ENCODE measurements around the gene OPN1MW2. TPM values are rescaled to one million over a fixed set of nuclear protein-coding genes. Genes with fewer than 3 reads are reported as not detected.
"Not testable (repeated sequence)": the region's sequence is repeated elsewhere in the genome, so short reads cannot be mapped to it uniquely, and the experiment has no call there.

The OPN1MW2 gene
- total RNA-seq, 1 experiment from 2014 or later = not detected

DNA sequence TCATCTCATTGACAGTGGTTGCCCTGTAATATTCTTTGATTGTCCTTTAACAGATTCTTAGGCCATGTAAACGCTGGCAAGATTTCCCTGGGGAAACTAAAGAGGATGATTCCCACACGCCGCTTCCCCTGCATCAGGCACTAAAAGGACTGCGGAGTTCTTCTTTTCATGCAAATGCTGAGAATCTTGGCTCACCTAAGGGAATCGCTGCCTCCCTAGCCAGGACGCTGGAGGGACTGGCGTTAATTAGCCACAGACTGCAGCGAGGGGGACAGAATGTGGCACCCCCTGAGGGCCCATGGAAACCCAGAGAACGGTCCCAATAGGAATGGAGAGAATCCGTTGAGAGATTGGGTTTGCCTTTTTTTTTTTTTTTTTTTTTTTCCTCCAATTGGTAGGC lies 45.2 kb upstream of the OPN1MW2 start:
- H3K27ac Mint-ChIP-seq; H3K27me3 Mint-ChIP-seq (ENCODE audit: low read depth); H3K79me1 ChIP-seq (ENCODE audit: insufficient read depth, low read depth, low read length, poor library complexity, severe bottlenecking); H3K4me2 ChIP-seq (ENCODE audit: insufficient read depth, insufficient read length, low read length); H3K23me2 ChIP-seq (ENCODE audit: insufficient read length, low read depth, low read length, poor library complexity, severe bottlenecking); H3K9ac ChIP-seq (ENCODE audit: extremely low read depth, insufficient read length, low read length); H3T11ph ChIP-seq (ENCODE audit: low read length); H3K9me3 Mint-ChIP-seq; H2BK12ac ChIP-seq (ENCODE audit: insufficient read length, low read depth, low read length); H3K79me2 ChIP-seq (ENCODE audit: insufficient read depth, low read length); H3K4me1 ChIP-seq (ENCODE audit: insufficient read depth, low read length); H2BK5ac ChIP-seq (ENCODE audit: insufficient read length, low read length); H3K36me3 Mint-ChIP-seq (ENCODE audit: insufficient read depth in 1 of 3, low read depth in 3 of 3); H2BK120ac ChIP-seq (ENCODE audit: low read depth, low read length, poor library complexity, severe bottlenecking); H2BK20ac ChIP-seq (ENCODE audit: low read depth, low read length, poor library complexity, severe bottlenecking); H3K4ac ChIP-seq (ENCODE audit: low read depth, low read length); H3K27me3 ChIP-seq (ENCODE audit: insufficient read depth, low read length); H3K14ac ChIP-seq (ENCODE audit: insufficient read depth, low read length); H2AFZ ChIP-seq (ENCODE audit: low read length); H3K23ac ChIP-seq (ENCODE audit: insufficient read length, low read depth, low read length); H4K5ac ChIP-seq (ENCODE audit: insufficient read length, low read depth, low read length); H3K4me1 Mint-ChIP-seq; H3K4me3 Mint-ChIP-seq; DNase-seq; H3K27ac ChIP-seq (ENCODE audit: insufficient read length, low read depth, low read length); H3K18ac ChIP-seq (ENCODE audit: insufficient read length, low read depth, low read length); H4K8ac ChIP-seq (replicated peaks; ENCODE audit: insufficient read length, low read depth, low read length); H4K20me1 ChIP-seq (ENCODE audit: control insufficient read depth, insufficient read depth, insufficient read length); H3K56ac ChIP-seq (ENCODE audit: insufficient read length, low read depth, low read length); H4K91ac ChIP-seq (ENCODE audit: insufficient read length, low read depth, low read length); H3K9me3 ChIP-seq (ENCODE audit: control insufficient read depth, low read depth, low read length); H2AK5ac ChIP-seq (ENCODE audit: insufficient read length, low read length); H2BK15ac ChIP-seq (ENCODE audit: low read depth, low read length): not testable (repeated sequence)
- no CpG with 5 or more reads among the region's 10 CpGs for WGBS (ENCODE audit: extremely low coverage, insufficient read length, low lambda C conversion rate)

DNA sequence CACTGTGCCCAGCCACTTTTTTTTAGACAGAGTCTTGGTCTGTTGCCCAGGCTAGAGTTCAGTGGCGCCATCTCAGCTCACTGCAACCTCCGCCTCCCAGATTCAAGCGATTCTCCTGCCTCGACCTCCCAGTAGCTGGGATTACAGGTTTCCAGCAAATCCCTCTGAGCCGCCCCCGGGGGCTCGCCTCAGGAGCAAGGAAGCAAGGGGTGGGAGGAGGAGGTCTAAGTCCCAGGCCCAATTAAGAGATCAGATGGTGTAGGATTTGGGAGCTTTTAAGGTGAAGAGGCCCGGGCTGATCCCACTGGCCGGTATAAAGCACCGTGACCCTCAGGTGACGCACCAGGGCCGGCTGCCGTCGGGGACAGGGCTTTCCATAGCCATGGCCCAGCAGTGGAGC lies 37.3 kb upstream of the OPN1MW2 start, which contains the start of gene OPN1MW:
Gene OPN1MW (plus strand): TSS at position 301 of the 400 bp plus-strand sequence. CDS start 82 bp downstream, at position 383.
- no CpG with 5 or more reads among the region's 14 CpGs for WGBS (ENCODE audit: extremely low coverage, insufficient read length, low lambda C conversion rate)
- not testable (repeated sequence) for H3K4me3 Mint-ChIP-seq; H3K23me2 ChIP-seq (ENCODE audit: insufficient read length, low read depth, low read length, poor library complexity, severe bottlenecking); H4K8ac ChIP-seq (replicated peaks; ENCODE audit: insufficient read length, low read depth, low read length); H2BK15ac ChIP-seq (ENCODE audit: low read depth, low read length); H2BK120ac ChIP-seq (ENCODE audit: low read depth, low read length, poor library complexity, severe bottlenecking); H4K5ac ChIP-seq (ENCODE audit: insufficient read length, low read depth, low read length); H4K20me1 ChIP-seq (ENCODE audit: control insufficient read depth, insufficient read depth, insufficient read length); H2BK12ac ChIP-seq (ENCODE audit: insufficient read length, low read depth, low read length); H3K18ac ChIP-seq (ENCODE audit: insufficient read length, low read depth, low read length); H3K79me1 ChIP-seq (ENCODE audit: insufficient read depth, low read depth, low read length, poor library complexity, severe bottlenecking); H3K4me1 Mint-ChIP-seq; H3K27ac ChIP-seq (ENCODE audit: insufficient read length, low read depth, low read length); H2AFZ ChIP-seq (ENCODE audit: low read length); H3K9me3 ChIP-seq (ENCODE audit: control insufficient read depth, low read depth, low read length); H3K27ac Mint-ChIP-seq; H3K9ac ChIP-seq (ENCODE audit: extremely low read depth, insufficient read length, low read length); H2BK20ac ChIP-seq (ENCODE audit: low read depth, low read length, poor library complexity, severe bottlenecking); DNase-seq; H3K4ac ChIP-seq (ENCODE audit: low read depth, low read length); H3K79me2 ChIP-seq (ENCODE audit: insufficient read depth, low read length); H2AK5ac ChIP-seq (ENCODE audit: insufficient read length, low read length); H3K4me1 ChIP-seq (ENCODE audit: insufficient read depth, low read length); H3K27me3 ChIP-seq (ENCODE audit: insufficient read depth, low read length); H3K36me3 Mint-ChIP-seq (ENCODE audit: insufficient read depth in 1 of 3, low read depth in 3 of 3); H3K23ac ChIP-seq (ENCODE audit: insufficient read length, low read depth, low read length); H3K56ac ChIP-seq (ENCODE audit: insufficient read length, low read depth, low read length); H4K91ac ChIP-seq (ENCODE audit: insufficient read length, low read depth, low read length); H3K14ac ChIP-seq (ENCODE audit: insufficient read depth, low read length); H2BK5ac ChIP-seq (ENCODE audit: insufficient read length, low read length); H3T11ph ChIP-seq (ENCODE audit: low read length); H3K4me2 ChIP-seq (ENCODE audit: insufficient read depth, insufficient read length, low read length); H3K9me3 Mint-ChIP-seq; H3K27me3 Mint-ChIP-seq (ENCODE audit: low read depth)
